GM19025 (cell line): ENCODE measurements around the gene HIGD1C.
"Not testable (repeated sequence)": the region's sequence is repeated elsewhere in the genome, so short reads cannot be mapped to it uniquely, and the experiment has no call there.

Experiments
- ATAC-seq: cut with Tn5 transposase; IDR thresholded peaks from one replicate; pipeline ENCODE4 v1.9.1; 2021; ENCODE audit warnings: mild to moderate bottlenecking, low read depth, moderate library complexity; ENCODE audit not compliant: unreplicated experiment

The HIGD1C gene

GRCh38 chr12:51012570-51013236 lies 60.4 kb downstream of the HIGD1C start:
- ATAC-seq = no peak

GRCh38 chr12:51013441-51013840 lies 61.1 kb downstream of the HIGD1C start:
- ATAC-seq = no peak

- ATAC-seq = not testable (repeated sequence)
These were observed 62.1 kb downstream of the HIGD1C start for GRCh38 chr12:51014467-51014866.

- no peak for ATAC-seq
These were observed 65.1 kb downstream of the HIGD1C start for GRCh38 chr12:51017452-51017851.

GRCh38 chr12:51018956-51019355 lies 66.6 kb downstream of the HIGD1C start:
- no peak for ATAC-seq

- ATAC-seq = no peak
These were observed 67.6 kb downstream of the HIGD1C start for GRCh38 chr12:51019927-51020326.
